Mesenchymal stem cell (in vitro differentiated cells and primary cell): ENCODE results near the gene IL15.

Source experiments
- DNase-seq: peaks from one replicate; pipeline ENCODE4 v3.0.0-alpha.2; 2013
- H2AFZ ChIP-seq: one replicate; pipeline ENCODE4 v1.6.1; 2013; ENCODE audit warnings: low read depth, mild to moderate bottlenecking, control low read depth, inconsistent platforms, low read length, moderate library complexity
- H2AK5ac ChIP-seq: 2 replicates; pipeline ENCODE4 v1.6.1; 2013; ENCODE audit warnings: low read length, moderate library complexity, mild to moderate bottlenecking, inconsistent platforms; ENCODE audit not compliant: severe bottlenecking
- H2BK120ac ChIP-seq: one replicate; pipeline ENCODE4 v1.6.1; 2013; ENCODE audit warnings: low read depth, mild to moderate bottlenecking, inconsistent platforms, low read length, moderate library complexity
- H2BK12ac ChIP-seq, 2 experiments: one replicate each; pipeline ENCODE4 v1.6.1; 2013; ENCODE audit warnings: inconsistent platforms in 2 of 2, low read length in 2 of 2, mild to moderate bottlenecking in 2 of 2, moderate library complexity in 2 of 2, control low read depth in 1 of 2
- H2BK15ac ChIP-seq: one replicate; pipeline ENCODE4 v1.6.1; 2013; ENCODE audit warnings: mild to moderate bottlenecking, low read depth, inconsistent platforms; ENCODE audit not compliant: poor library complexity, severe bottlenecking
- H2BK5ac ChIP-seq: 2 replicates; pipeline ENCODE4 v1.6.1; 2013; ENCODE audit warnings: low read depth, mild to moderate bottlenecking, low read length, control low read depth, inconsistent platforms; ENCODE audit not compliant: poor library complexity, severe bottlenecking
- H3K14ac ChIP-seq, 2 experiments: one replicate each; pipeline ENCODE4 v1.6.1; 2013; ENCODE audit warnings: inconsistent platforms in 2 of 2, low read length in 2 of 2, control low read depth in 1 of 2, mild to moderate bottlenecking in 1 of 2, moderate library complexity in 1 of 2
- H3K18ac ChIP-seq, 2 experiments: one replicate each; pipeline ENCODE4 v1.6.1; 2013; ENCODE audit warnings: inconsistent platforms in 2 of 2, low read length in 2 of 2, control low read depth in 1 of 2, low read depth in 1 of 2, mild to moderate bottlenecking in 1 of 2
- H3K23ac ChIP-seq, 2 experiments: one replicate each; pipeline ENCODE4 v1.6.1; 2013; ENCODE audit warnings: inconsistent platforms in 2 of 2, low read length in 2 of 2, mild to moderate bottlenecking in 2 of 2, moderate library complexity in 2 of 2, control low read depth in 1 of 2
- H3K27ac ChIP-seq: 2 replicates; pipeline ENCODE4 v1.5.1; 2013; ENCODE audit warnings: mild to moderate bottlenecking, moderate library complexity, low read length, control low read depth, inconsistent platforms; ENCODE audit not compliant: poor library complexity, severe bottlenecking
- H3K27me3 ChIP-seq, 2 experiments: 2 replicates each; pipeline versions ENCODE4 v1.6.1 to v1.7.0; 2013; ENCODE audit warnings: low read length in 2 of 2, mild to moderate bottlenecking in 2 of 2, moderate library complexity in 2 of 2, control low read depth in 1 of 2, inconsistent platforms in 1 of 2; ENCODE audit not compliant: control insufficient read depth in 1 of 2, insufficient read depth in 1 of 2
- H3K36me3 ChIP-seq, 2 experiments: 2 replicates each; pipeline versions ENCODE4 v1.6.1 to v1.7.0; 2013; ENCODE audit warnings: low read length in 2 of 2, control low read depth in 1 of 2, inconsistent platforms in 1 of 2, low read depth in 1 of 2, mild to moderate bottlenecking in 1 of 2; ENCODE audit not compliant: insufficient read depth in 2 of 2, control insufficient read depth in 1 of 2
- H3K4ac ChIP-seq, 2 experiments: one replicate each; pipeline ENCODE4 v1.6.1; 2013; ENCODE audit warnings: inconsistent platforms in 2 of 2, low read length in 2 of 2, mild to moderate bottlenecking in 2 of 2, moderate library complexity in 2 of 2, control low read depth in 1 of 2, low read depth in 1 of 2
- H3K4me1 ChIP-seq: 2 replicates; pipeline ENCODE4 v1.6.1; 2013; ENCODE audit warnings: low read depth, low read length, control low read depth; ENCODE audit not compliant: control insufficient read depth, insufficient read depth
- H3K4me2 ChIP-seq: 2 replicates; pipeline ENCODE4 v1.6.1; 2013; ENCODE audit warnings: low read length, mild to moderate bottlenecking, inconsistent platforms; ENCODE audit not compliant: poor library complexity, severe bottlenecking
- H3K4me3 ChIP-seq, 2 experiments: 2 replicates each; pipeline versions ENCODE4 v1.5.1 to v1.7.0; 2013; ENCODE audit warnings: low read length in 2 of 2, mild to moderate bottlenecking in 2 of 2, control low read depth in 1 of 2, low read depth in 1 of 2; ENCODE audit not compliant: insufficient read depth in 1 of 2
- H3K79me1 ChIP-seq: replicated peaks from 2 replicates; pipeline ENCODE4 v1.6.1; 2013; ENCODE audit warnings: mild to moderate bottlenecking, control low read depth, low read length, inconsistent platforms; ENCODE audit not compliant: poor library complexity, severe bottlenecking
- H3K9ac ChIP-seq: 2 replicates; pipeline ENCODE4 v1.7.0; 2013; ENCODE audit warnings: mild to moderate bottlenecking, low read length, moderate library complexity
- H3K9me3 ChIP-seq: 2 replicates; pipeline ENCODE4 v1.7.0; 2013; ENCODE audit warnings: mild to moderate bottlenecking, low read length; ENCODE audit not compliant: control insufficient read depth
- H4K8ac ChIP-seq: one replicate; pipeline ENCODE4 v1.6.1; 2013; ENCODE audit warnings: inconsistent platforms, mild to moderate bottlenecking, low read length, moderate library complexity
- H4K91ac ChIP-seq: one replicate; pipeline ENCODE4 v1.6.1; 2013; ENCODE audit warnings: mild to moderate bottlenecking, low read length, inconsistent platforms
- WGBS: methylation state at CpG from one replicate; pipeline ENCODE4 v1.1.7; 2013; ENCODE audit warnings: mixed read lengths; 5-methylcytosine and 5-hydroxymethylcytosine counted together

Gene IL15

DNA sequence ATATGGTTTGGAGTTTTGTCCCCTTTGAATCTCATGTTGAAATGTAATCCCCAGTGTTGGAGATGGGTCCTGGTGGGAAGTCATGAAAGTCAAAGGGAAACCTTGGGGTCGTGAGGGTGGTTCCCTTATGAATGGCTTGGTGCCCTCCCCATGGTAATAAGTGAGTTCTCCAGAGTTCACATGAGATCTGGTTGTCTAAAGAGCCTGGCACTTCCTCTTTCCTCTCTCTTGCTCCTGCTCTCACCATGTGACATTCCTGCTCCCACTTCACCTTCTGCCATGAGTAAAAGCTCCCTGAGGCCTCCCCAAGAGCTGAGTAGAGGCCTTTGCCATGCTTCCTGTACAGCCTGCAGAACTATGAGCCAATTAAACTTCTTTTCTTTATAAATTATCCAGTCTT, 5.5 kb upstream of the IL15 start:
- Histone ChIP-seq H2BK120ac (no peak overlapping the region), H3K27ac (no peak overlapping the region), H3K18ac (no peak overlapping the region), H3K14ac (no peak overlapping the region), H3K9ac (no peak overlapping the region), H3K4me2 (no peak overlapping the region), H3K4me1 (peaks cover under 1% of the 10 kb centered on the region), H3K4me3 (no peak overlapping the region), H2BK15ac (no peak overlapping the region), H2AFZ (no peak overlapping the region), H4K91ac (no peak overlapping the region), H4K8ac (no peak overlapping the region), H3K27me3 (no peaks in the 10 kb centered on the region), H3K9me3 (no peaks in the 10 kb centered on the region), H2BK5ac (no peak overlapping the region), H3K79me1 (no peaks in the 10 kb centered on the region), H2BK12ac (no peak overlapping the region), H3K4ac (no peak overlapping the region), H3K23ac (no peak overlapping the region), H3K36me3 (no peaks in the 10 kb centered on the region), H2AK5ac (no peak overlapping the region)
- no peak for DNase-seq
- no CpG with 5 or more reads among the region's 1 CpG for whole genome bisulfite sequencing

DNA sequence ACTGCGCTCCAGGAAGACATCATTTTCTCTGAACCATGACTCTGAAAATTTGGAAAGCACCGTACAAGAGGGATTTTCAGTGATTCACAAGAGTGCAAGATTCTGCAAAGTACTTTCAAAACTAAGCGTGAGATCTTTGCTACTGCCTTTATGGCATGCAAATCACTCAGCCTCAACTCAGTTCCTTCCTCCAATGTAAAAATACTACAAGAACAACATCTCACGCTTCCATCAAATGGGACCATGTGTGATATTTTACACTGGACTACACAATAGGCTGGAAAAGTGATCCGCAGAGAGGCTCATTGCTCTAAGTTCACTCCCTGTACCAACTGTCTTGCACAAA, 674 bp upstream of the IL15 start:
- no peak overlapping the region for H2BK120ac ChIP-seq
- no peak overlapping the region for H3K9ac ChIP-seq
- H3K27me3 ChIP-seq = no peaks in the 10 kb centered on the region
- H3K23ac ChIP-seq = no peak overlapping the region
- no peak overlapping the region for H4K91ac ChIP-seq
- H3K4ac ChIP-seq = no peak overlapping the region
- H2AFZ ChIP-seq = no peak overlapping the region
- no peak overlapping the region for H3K27ac ChIP-seq
- no peak overlapping the region for H2BK5ac ChIP-seq
- peaks cover 5% of the 10 kb centered on the region for H3K4me1 ChIP-seq
- peaks cover 4% of the 10 kb centered on the region for H3K79me1 ChIP-seq
- H3K18ac ChIP-seq = peak overlapping the region; percentile 88 to 98
- no peak overlapping the region for H3K14ac ChIP-seq
- peak overlapping the region; percentile 92 for H3K4me2 ChIP-seq
- 82% methylated on average over 5 of the region's 5 CpGs for WGBS
- no peak overlapping the region for H2BK12ac ChIP-seq
- H3K36me3 ChIP-seq = no peaks in the 10 kb centered on the region
- H4K8ac ChIP-seq = peak overlapping the region; percentile 87
- H3K9me3 ChIP-seq = no peaks in the 10 kb centered on the region
- no peak overlapping the region for H2AK5ac ChIP-seq
- H2BK15ac ChIP-seq = no peak overlapping the region
- no peak for DNase-seq
- H3K4me3 ChIP-seq = peak overlapping the region in 1 of 2 experiments; percentile 91

DNA sequence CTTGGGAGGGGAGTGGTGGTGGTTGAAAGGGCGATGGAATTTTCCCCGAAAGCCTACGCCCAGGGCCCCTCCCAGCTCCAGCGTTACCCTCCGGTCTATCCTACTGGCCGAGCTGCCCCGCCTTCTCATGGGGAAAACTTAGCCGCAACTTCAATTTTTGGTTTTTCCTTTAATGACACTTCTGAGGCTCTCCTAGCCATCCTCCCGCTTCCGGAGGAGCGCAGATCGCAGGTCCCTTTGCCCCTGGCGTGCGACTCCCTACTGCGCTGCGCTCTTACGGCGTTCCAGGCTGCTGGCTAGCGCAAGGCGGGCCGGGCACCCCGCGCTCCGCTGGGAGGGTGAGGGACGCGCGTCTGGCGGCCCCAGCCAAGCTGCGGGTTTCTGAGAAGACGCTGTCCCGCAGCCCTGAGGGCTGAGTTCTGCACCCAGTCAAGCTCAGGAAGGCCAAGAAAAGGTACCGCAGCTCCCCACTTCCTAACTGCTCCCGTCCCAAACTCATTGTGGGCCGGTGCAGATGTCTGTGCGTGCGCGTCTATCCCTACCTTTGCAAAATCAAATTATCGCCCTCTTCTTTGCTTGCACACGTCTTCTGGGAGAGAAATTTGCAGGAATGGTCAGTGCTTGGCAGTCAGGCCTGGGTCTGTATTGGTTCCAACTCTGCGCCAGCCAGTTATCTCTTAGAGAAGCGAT, 533 bp downstream of the IL15 start:
- peak overlapping the region; percentile 13 to 43 for H3K14ac ChIP-seq
- peaks cover 4% of the 10 kb centered on the region for H3K79me1 ChIP-seq
- peak overlapping the region; percentile 2 to 81 for H3K4ac ChIP-seq
- no peaks in the 10 kb centered on the region for H3K36me3 ChIP-seq
- H3K18ac ChIP-seq = peak overlapping the region; percentile 88 to 98
- peak overlapping the region; percentile 79 to 91 for H3K4me3 ChIP-seq
- no peaks in the 10 kb centered on the region for H3K9me3 ChIP-seq
- H2BK12ac ChIP-seq = peak overlapping the region; percentile 38 to 94
- peak overlapping the region; percentile 43 for H4K91ac ChIP-seq
- H3K4me2 ChIP-seq = peak overlapping the region; percentile 92
- H3K23ac ChIP-seq = no peak overlapping the region
- H2BK5ac ChIP-seq = peak overlapping the region; percentile 86
- peak overlapping the region; percentile 96 for H2BK120ac ChIP-seq
- WGBS = 8% methylated on average over 32 of the region's 41 CpGs
- DNase-seq = peak; percentile 79
- H2BK15ac ChIP-seq = peak overlapping the region; percentile 97
- H3K4me1 ChIP-seq = peaks cover 5% of the 10 kb centered on the region
- peak overlapping the region; percentile 75 for H3K27ac ChIP-seq
- peak overlapping the region; percentile 85 for H4K8ac ChIP-seq
- peak overlapping the region; percentile 97 for H2AFZ ChIP-seq
- no peaks in the 10 kb centered on the region for H3K27me3 ChIP-seq
- peak overlapping the region; percentile 79 for H3K9ac ChIP-seq
- H2AK5ac ChIP-seq = no peak overlapping the region

DNA sequence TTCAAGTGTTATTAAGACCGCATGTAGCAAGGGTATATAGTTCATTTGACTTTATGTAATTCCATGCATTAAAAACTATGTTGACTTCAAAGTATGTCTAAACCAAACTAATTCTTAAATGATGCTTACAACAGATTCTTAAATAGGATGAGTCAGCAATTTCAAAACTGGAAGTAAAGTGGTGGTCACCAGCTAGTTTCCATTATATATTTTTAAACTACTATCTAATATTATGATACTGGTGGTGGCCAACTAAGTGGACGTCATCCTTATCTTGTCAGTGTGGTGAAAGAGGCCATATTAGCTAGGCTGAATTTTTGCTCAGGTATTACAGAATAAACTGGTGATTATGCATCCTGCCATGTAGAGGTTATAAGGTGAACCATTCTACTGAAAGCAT, 1.2 kb downstream of the IL15 start:
- H4K8ac ChIP-seq = no peak overlapping the region
- no peak overlapping the region for H2AK5ac ChIP-seq
- H3K9ac ChIP-seq = no peak overlapping the region
- H4K91ac ChIP-seq = no peak overlapping the region
- H3K9me3 ChIP-seq = no peaks in the 10 kb centered on the region
- peaks cover 8% of the 10 kb centered on the region for H3K4me1 ChIP-seq
- H3K36me3 ChIP-seq = no peaks in the 10 kb centered on the region
- DNase-seq = peak; percentile 37
- H3K14ac ChIP-seq = no peak overlapping the region
- no peak overlapping the region for H2BK120ac ChIP-seq
- H3K27ac ChIP-seq = no peak overlapping the region
- peak overlapping the region; percentile 92 for H3K4me2 ChIP-seq
- no peak overlapping the region for H2BK12ac ChIP-seq
- peak overlapping the region in 1 of 2 experiments; percentile 91 for H3K4me3 ChIP-seq
- no peak overlapping the region for H2BK5ac ChIP-seq
- WGBS = 64% methylated on average over 1 of the region's 2 CpGs
- peaks cover 4% of the 10 kb centered on the region for H3K79me1 ChIP-seq
- H3K23ac ChIP-seq = no peak overlapping the region
- H2BK15ac ChIP-seq = no peak overlapping the region
- H3K4ac ChIP-seq = no peak overlapping the region
- H2AFZ ChIP-seq = no peak overlapping the region
- H3K27me3 ChIP-seq = no peaks in the 10 kb centered on the region
- H3K18ac ChIP-seq = no peak overlapping the region
